ENCODE results near the gene OTOP1. TPM values are rescaled to one million over a fixed set of nuclear protein-coding genes. Genes with fewer than 3 reads are reported as not detected.
A peak's percentile ranks its signal among the peaks of the same experiment; 100 is the strongest.

Gene OTOP1
- total RNA-seq, 1 experiment from 2014 or later = not detected

- no peak overlapping the region for H2BK5ac ChIP-seq (ENCODE audit: insufficient read length, low read length)
- H3K4me2 ChIP-seq (ENCODE audit: insufficient read depth, insufficient read length, low read length) = no peak overlapping the region
- no CpG with 5 or more reads among the region's 10 CpGs for whole genome bisulfite sequencing (ENCODE audit: extremely low coverage, insufficient read length, low lambda C conversion rate)
- H3K9ac ChIP-seq (ENCODE audit: extremely low read depth, insufficient read length, low read length) = no peak overlapping the region
- no peak overlapping the region for H3K27ac ChIP-seq (ENCODE audit: insufficient read length, low read depth, low read length)
- H3K56ac ChIP-seq (ENCODE audit: insufficient read length, low read depth, low read length) = no peak overlapping the region
- no peaks in the 10 kb centered on the region for H3K79me2 ChIP-seq (ENCODE audit: insufficient read depth, low read length)
- no peaks in the 10 kb centered on the region for H3K4me1 ChIP-seq (ENCODE audit: insufficient read depth, low read length)
- Mint-ChIP-seq H3K9me3 (no peaks in the 10 kb centered on the region; a peak in 1 of 5 replicates), H3K4me3 (no peak overlapping the region), H3K4me1 (no peaks in the 10 kb centered on the region), H3K27ac (no peak overlapping the region), H3K27me3 (ENCODE audit: low read depth) (no peaks in the 10 kb centered on the region), H3K36me3 (ENCODE audit: insufficient read depth in 1 of 3, low read depth in 3 of 3) (peaks cover 30 to 85% (median 54%) of the 10 kb centered on the region in 3 experiments; a peak in 6 of 7 replicates)
- no peaks in the 10 kb centered on the region for H3K27me3 ChIP-seq (ENCODE audit: insufficient read depth, low read length)
- peak; percentile 45; the same call in 2 of the 3 replicates for TF ChIP-seq CTCF (conservative IDR thresholded peaks at IDR 0.05)
- no peak overlapping the region for H4K91ac ChIP-seq (ENCODE audit: insufficient read length, low read depth, low read length)
- no peaks in the 10 kb centered on the region for H4K20me1 ChIP-seq (ENCODE audit: control insufficient read depth, insufficient read depth, insufficient read length)
- no peak overlapping the region for H4K8ac ChIP-seq (replicated peaks; ENCODE audit: insufficient read length, low read depth, low read length)
- H2BK12ac ChIP-seq (ENCODE audit: insufficient read length, low read depth, low read length) = no peak overlapping the region
- no peak overlapping the region for H3T11ph ChIP-seq (ENCODE audit: low read length)
- H3K23me2 ChIP-seq (ENCODE audit: insufficient read length, low read depth, low read length, poor library complexity, severe bottlenecking) = no peaks in the 10 kb centered on the region
- no peak overlapping the region for H3K4ac ChIP-seq (ENCODE audit: low read depth, low read length)
- no peaks in the 10 kb centered on the region for H3K79me1 ChIP-seq (ENCODE audit: insufficient read depth, low read depth, low read length, poor library complexity, severe bottlenecking)
- no peaks in the 10 kb centered on the region for H3K9me3 ChIP-seq (ENCODE audit: control insufficient read depth, low read depth, low read length)
- H3K23ac ChIP-seq (ENCODE audit: insufficient read length, low read depth, low read length) = no peak overlapping the region
- no peak overlapping the region for H3K14ac ChIP-seq (ENCODE audit: insufficient read depth, low read length)
- H2AK5ac ChIP-seq (ENCODE audit: insufficient read length, low read length) = no peak overlapping the region
- no peak overlapping the region for H2BK20ac ChIP-seq (ENCODE audit: low read depth, low read length, poor library complexity, severe bottlenecking)
- H2AFZ ChIP-seq (ENCODE audit: low read length) = no peak overlapping the region
- H3K18ac ChIP-seq (ENCODE audit: insufficient read length, low read depth, low read length) = no peak overlapping the region
- no peak overlapping the region for H2BK15ac ChIP-seq (ENCODE audit: low read depth, low read length)
- no peak for DNase-seq
- no peak overlapping the region for H4K5ac ChIP-seq (ENCODE audit: insufficient read length, low read depth, low read length)
- H2BK120ac ChIP-seq (ENCODE audit: low read depth, low read length, poor library complexity, severe bottlenecking) = no peak overlapping the region
Measured at GRCh38 chr4:4271912-4272311, 45.2 kb upstream of the OTOP1 start.
